GM19324 (cell line): ENCODE results near the gene SORBS1.

Experiments used
- ATAC-seq: cut with Tn5 transposase; IDR thresholded peaks from one replicate; pipeline ENCODE4 v1.9.1; 2021; ENCODE audit warnings: mild to moderate bottlenecking, moderate library complexity; ENCODE audit not compliant: unreplicated experiment, low FRiP score

Gene SORBS1

DNA sequence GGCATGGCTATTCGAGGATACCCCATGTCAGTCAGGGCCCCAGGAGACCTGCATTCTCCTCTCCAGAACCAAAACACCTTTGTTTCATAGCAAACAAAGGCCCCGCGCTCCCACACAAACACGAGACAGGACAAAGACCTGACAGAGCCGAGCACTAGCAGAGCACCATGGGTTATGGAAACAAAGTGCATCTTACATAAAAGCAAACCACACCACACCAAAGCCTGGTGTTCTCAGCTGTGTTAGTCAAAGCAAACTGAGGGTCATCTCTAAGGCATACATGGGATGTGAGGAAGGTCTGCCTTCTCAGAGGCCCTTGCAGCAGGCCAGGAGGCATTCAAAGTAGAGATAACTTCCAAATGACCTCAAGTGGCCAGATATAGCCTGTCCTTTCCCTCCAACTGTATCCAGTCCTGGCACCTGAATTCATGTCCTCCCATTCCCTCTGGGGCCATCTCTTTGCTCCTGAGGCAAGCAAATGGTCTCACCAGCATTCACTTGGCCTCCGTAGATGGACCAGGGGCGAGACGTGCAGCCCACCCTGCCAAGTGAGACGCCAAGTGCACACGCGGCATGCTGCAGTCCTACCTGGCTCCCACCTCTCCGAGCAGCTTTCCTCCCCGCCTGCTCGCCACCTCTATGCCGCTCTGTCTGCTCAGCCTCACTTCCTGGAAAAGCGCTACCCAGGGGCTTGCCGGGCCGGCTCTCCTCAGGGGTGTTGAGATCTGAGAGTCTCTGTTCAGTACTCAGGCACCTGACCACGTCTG lies 225.1 kb downstream of the SORBS1 start:
- no peak for ATAC-seq

DNA sequence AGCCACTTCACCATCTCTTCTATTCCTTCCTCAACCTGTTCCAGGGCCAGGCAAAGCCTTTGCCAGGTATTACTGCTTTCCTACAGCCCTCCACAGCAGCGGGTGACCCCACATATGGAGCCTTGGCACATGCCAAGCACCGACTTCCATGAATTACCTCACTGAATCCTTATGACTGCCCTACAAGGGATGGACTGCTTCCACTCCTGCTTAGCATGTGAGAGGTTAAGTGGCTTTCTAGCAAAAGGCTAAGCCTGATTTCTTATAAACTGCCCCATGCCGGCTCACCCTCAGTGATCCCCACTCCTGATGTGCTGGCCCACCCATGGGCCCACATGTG lies 226.4 kb downstream of the SORBS1 start:
- no peak for ATAC-seq

DNA sequence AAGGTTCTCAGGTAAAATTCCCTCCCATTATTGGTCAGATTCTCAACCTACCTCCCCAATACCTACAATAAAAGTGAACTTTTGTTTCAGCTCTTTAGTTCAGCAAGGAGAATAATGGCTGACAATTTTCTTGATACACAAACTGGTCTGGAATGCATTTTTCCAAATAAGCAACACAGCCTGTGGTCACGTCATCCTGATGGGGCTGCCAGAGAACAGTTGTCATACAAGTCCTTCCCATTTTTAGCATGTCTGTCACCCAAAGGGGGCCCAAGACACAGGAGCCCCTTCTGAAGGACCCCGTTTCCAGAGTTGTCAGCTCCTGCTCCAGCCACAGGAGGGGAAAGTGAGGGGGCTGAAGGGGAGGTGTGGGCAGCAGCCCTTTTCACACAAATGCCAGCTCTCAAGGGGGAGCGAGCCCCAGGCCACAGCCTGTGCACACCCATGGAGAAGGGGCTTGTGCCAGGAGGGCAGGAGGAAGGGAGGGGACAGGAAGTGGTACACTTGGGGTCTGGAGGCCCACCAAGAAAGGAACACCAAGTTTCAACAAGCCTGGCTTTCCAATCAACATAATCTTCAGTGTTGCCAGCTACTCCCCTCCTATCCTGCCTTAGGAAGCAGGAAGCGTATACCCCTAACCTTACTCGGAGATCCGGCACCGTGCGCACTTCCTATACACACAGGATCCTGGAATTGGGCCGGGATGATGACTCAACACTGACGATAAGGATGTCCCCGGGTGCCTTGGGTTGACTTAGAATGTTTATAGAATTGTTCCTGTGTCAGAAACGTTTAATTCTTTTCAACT lies 227.0 kb downstream of the SORBS1 start:
- ATAC-seq, result no peak

DNA sequence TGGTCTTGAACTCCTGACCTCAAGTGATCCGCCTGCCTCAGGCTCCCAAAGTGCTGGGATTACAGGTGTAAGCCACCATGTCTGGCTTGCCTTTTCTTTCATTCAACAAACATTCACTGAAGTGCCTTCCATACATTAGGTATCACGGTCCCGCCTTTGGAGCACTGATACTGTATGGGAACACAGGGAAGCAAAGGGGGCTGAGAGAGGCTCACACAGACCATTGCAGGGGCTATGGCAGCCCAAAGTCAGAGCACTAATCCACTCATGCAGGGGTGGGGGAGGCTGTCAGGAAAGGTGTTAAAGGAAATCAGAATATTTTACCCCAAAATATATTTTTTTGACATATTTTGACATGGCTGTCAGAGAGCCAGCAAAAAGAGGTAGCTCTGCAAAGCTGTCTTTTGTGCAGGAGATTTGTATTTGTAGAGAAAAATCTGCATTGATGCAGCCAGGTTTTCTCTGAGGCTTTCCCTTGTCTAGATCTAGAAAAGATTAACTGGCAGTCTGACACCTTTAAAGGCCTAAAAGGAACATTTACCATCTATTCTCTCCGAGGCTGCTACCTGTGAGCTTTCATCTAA lies 228.4 kb downstream of the SORBS1 start:
- no peak for ATAC-seq

DNA sequence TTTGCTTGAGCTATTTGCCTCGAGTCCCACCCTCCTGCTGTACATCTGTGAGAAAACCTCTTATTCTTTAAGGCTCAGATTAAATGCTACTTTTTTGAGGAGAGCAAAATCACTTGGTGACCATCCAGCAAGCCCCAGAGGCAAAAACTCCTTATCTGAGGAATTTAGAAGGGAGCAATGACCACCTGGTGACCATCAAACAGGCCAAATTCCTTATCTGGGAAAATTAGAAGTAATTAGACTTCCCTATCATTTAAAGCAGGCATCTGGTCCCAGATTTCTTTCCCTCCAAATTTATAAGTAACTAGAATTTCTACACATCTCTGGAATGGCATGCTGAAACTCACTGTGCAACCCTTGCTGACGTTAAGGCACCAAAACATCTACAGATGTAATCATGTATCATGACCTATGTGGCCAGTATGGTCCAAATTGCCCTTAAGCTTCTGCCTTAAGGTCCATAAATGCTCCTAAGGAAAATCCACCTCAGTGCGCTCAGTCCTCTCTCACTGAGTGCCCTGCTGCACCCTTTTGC lies 229.5 kb downstream of the SORBS1 start:
- ATAC-seq, result no peak

DNA sequence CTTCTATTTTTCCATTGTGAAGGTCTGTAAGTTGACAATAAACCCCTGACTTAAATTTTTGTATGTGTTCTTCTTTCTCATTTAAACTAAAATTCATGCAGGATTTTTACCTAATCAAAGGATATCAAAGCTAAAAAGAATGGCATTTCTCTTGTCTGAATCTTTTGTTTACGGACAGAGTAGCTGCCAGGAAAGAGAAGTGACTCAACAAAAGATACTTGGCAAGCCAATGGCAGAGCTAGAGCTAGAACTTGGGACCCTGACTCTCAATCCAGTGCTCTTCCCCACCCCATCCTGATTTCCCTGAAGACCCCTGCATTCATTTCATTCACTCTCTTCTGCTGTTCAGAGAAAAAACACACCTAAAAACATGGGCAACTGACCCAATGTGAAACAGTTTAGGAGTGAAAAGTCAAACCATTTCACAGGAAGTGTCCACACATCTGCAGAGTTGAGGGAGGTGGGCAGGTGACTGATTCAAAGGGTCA lies 230.2 kb downstream of the SORBS1 start:
- no peak for ATAC-seq

DNA sequence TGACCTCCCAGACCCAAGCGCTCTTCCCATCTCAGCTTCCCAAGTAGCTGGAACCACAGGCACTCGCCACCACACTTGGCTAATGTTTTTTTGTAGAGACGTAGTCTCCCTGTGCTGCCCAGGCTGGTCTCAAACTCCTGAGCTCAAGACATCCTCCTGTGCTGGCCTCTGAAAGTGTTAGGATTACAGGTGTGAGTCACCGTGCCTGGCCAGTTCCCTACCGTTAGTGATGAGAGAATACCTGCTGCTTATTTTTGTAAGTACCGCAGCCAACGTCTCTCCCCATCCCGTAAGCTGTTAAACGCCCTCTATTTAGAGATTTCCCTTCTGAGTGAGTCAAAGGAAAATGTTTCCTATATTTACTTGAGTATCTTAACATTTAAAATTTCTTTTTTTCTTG lies 231.9 kb downstream of the SORBS1 start:
- no peak for ATAC-seq

DNA sequence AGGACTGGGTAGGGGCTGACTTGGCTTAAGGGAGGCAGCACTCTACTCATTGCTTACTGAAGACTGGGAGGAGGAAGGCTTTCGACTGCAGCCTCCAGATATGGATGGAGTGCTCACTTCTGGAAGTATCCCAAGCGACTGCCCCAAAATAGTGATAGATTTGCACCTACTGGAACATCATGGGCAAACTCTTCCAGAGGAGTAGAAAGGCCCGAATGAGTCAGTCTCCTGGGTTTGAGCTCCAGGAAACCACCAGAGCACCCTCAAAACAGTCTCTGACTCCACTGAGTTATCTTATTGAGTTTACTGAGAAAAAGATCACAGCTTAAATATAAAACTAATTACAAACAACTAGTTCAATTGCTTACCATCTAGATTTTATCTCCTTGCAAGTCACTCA lies 233.2 kb downstream of the SORBS1 start:
- ATAC-seq, result no peak

DNA sequence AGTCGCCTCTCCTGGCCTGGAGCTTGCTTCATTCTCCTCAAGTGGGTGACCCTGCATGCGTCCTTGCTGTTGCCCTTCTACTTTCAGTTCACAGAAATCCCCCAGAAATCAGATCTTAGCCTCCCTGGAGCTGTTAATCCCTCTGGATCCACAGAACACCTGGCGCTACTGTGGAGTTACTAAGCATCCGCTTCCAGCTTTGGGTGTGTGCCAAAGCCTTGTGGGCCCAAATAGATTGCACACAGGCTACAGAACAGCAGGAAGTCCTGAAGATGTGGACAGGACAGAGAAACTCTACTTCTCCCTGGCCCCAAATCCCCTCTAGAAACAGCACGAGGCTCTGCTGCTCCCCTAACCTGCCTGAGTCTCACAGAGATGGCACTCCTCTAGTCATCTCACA lies 233.8 kb downstream of the SORBS1 start:
- no peak for ATAC-seq

DNA sequence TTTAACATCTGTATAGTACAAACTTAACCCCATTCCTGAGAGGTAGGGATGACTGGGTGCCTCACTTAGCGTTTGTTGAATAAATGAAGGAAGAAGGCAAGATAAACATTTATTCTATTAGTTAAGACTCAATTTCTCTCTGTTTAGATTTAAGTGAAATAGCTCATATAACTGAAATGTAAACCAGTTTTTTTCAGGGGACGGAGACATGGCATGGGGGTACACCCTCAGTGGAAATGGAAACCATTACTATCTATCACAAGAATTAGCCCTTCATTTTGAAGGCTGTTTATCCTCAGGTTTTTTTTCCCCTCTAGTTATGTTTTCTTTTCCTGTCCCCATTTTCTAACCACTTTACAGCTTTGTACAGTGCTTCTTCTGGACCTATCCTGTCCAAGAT lies 234.8 kb downstream of the SORBS1 start:
- no peak for ATAC-seq

DNA sequence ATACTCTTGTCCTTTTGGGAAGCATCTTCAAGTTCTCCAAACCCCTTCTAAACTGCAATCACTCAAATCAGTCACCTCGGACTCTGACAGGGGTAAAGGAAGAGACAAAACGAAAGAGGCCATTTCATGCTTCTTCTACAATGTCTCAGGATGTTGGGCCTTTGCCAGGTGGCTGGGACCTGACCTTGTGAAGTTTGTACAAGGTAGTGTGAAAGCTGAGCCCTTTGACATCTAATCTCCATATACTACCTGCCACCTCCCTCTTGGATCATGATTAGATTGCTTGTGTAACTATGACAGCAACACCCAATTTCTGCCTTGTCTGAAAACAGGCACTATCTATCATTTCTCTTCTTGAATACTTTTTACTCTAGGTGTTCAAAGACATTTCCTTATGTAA lies 235.3 kb downstream of the SORBS1 start:
- no peak for ATAC-seq

DNA sequence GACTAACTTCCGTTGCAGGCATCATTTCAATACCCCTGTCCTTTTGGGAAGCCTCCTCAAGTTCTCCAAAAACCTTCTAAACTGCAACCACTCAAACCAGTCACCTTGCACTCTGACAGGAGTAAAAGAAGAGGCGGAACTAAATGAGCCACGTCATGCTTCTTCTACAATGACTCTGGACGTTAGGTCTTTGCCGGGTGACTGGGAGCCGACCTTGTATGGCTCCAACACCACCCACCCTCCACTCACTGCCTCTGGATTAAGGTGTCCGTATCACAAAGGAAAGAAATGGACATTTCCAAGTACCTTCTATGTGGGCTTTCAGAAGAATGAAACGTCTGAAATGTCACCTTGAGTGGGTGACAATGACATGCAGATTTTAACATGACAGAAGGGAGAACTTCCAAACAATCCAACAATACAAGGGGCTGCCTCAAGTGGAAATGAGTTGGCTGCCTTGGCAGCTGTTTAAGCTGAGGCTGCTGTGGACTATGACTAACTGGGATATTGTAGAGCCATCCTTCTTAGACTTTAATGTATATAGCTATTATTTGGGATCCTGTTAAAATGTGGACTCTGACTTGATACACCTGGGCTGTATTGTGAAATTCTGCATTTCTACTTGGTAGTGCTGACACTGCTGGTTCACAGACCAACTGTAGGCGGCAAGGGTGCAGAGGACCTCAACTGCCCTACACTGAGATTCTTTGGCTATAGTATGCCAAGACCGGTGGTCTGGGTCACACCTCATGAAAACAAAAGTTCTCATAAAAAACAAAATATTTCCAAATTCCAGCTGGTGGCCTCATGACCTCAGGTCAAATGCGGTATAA lies 236.5 kb downstream of the SORBS1 start:
- no peak for ATAC-seq

DNA sequence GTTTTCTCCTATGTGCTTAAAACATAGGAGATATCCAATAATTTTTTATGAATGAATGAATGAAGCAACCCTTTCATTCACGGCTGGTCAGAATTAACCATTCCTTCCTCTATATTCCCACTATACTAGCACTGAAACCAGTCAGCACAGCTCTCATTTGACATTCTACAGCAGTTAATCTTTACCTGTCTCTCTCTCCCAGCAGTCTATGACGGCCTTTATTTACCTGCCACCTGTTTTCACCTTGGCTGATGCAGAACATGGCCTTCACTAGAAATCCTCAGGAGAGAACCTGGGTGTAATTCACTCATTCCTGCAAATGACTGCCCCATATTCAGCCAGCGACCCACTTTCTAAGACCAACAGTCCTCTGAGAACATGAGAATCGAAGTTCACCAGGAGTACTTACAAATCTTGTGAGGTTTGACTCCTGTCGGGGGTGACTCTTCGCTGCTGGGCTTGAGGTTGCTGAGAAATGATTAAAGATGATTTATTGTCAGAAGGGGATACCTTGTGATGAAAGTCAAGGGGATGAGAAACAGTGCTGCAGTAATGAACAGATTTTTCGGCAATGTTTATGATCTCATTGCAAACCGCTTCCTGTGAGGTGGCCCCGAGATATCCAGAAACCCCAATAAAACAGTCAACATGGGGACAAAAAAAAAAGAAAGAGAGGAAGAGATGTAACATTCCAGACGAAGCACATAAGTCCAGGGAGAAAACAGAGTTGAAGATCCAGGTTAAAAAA lies 239.4 kb downstream of the SORBS1 start:
- ATAC-seq, result no peak

DNA sequence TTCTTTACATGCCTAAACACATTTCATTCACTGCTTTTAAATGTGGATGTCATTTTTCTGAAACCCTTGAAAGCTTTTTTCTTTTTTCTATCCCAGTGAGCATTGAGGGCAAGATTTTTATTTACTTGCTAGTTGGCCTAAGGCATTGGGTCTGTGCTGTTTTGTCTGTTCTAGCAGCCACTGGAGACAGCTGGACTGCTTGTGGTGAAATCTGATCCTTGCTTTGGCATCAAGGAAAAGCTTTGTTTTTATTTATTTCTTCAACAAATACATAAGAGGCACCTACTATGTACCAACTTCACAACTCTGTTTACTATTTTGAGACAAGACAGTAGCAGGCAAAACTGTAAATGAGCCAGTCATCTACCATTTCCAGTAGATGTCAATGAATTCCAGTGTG lies 241.9 kb downstream of the SORBS1 start:
- ATAC-seq, result no peak

DNA sequence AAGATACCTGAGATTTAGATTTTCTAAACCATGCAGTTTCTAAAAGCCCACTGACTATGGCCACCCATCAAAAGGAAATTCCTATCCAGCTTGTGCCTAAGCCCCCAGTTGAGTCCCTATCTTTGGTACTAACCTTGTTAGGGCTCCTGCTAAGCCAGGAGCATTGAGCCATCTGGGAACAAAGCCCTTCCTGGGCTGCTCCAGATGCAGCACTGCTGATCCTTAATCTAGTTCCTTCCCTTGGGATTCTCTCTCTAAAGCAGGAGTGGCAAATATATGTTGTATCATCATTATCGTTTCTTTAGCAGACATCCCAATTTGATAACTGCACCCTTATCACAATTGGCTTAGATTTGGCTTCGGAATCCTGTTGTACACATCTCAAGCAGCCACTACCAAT lies 245.7 kb downstream of the SORBS1 start:
- ATAC-seq, result no peak

DNA sequence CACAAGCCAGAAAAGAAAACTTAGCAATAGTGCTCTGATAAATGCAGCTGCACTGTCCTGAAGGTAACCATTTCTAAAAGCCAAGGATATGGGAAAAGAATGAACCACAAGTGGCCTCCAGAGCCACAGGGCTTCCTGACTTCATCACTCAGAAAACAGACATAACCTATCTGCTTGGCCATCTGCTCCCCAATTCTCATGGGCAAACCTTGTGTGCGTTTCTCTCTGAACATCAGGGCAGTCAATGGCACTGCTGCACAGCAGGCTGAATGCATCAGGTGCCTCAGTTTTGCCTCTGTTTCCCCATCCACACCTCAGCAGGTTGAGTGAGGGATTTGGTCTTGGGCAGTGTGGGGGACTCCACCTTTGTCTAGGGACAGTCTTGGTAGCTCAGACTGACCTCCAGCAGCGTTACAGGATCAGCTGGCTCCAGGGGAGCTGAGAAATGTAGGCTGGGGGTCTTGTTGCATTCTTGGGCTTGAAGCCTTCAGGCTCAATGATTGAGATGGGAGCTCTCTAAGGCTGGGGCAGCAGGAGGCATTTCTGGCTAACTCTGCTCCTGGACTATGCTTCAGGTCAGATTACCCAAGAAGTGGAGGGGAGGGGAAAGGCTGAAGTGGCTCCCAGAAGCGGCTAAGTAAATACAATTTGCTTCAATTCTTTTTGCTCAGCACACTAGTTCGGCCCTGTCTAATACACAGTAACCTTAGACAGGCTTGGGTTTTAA lies 246.8 kb downstream of the SORBS1 start:
- ATAC-seq, result no peak

DNA sequence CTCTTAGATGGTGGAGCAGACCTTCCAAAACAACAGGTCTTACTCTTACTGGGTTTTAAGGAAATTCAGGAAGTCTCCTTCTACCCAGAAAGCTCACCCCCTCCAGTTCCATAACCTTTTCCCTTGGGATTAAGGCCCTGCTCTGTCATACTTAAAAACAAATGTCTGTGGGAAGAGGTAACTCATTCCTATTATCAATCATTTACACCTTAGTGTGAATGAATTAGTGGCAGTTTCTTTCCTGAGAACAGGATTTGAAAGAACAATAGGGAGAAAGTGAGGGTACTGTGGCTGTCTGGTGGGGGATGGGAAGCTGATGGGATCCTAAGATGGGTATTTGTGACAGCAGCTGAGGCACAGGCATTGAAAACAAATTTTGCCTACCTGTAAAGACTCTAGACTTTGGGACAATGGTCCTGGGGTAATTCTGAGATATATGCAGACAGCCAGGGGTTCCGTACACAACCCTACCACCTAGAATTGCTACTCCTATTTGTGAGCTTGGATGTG lies 248.1 kb downstream of the SORBS1 start:
- ATAC-seq, result no peak

DNA sequence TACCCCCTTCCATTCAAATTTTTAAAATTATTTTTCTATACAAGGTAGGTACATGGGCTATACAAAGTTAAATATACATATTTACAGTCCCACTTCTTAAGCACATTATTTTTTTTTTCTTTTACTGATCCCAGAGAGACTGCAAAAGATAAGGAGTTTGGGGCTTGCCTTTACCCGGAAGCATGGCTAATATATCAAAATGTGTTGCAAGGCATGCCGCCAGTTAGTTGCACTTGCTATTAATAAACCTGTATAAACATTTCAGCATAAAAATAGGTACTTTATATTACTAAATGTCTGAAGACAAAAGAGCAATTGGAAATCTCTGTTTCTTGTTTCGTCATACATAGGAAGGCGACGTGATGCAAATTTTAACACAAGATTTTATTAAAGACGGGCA lies 248.9 kb downstream of the SORBS1 start:
- no peak for ATAC-seq

DNA sequence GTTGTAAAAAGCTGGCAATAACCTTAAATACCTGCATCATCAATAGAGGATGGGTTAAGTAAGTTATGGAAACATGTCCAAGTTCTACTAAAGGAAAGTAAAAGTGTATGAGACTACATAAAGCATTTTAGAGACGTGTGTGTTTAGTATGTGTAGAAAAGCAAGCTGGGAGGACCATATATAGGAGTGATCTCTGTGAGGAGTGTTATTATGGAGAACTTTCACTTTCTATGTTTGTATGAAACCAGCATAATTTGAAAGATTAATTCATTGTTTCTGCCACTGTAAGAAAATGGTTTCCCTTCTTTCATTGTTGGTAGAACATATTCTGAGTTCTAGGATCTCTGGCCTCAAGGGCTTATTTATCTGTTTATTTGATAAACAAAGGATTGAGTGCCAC lies 251.2 kb downstream of the SORBS1 start:
- ATAC-seq, result no peak
